GM12874 (cell line): Measurements from ENCODE around the gene DBH.

Source experiments
- CTCF ChIP-seq: IDR thresholded peaks from 2 replicates; pipeline ENCODE4 v1.5.1; 2011; ENCODE audit warnings: low read depth, mild to moderate bottlenecking, control low read depth, low read length, moderate library complexity; ENCODE audit not compliant: insufficient read depth

Gene DBH

GRCh38 chr9:133664173-133665050, 28.2 kb downstream of the DBH start:
- no peak for TF ChIP-seq CTCF

GRCh38 chr9:133665096-133665495, 28.9 kb downstream of the DBH start:
- TF ChIP-seq CTCF, result no peak

- no peak for TF ChIP-seq CTCF
Observed at GRCh38 chr9:133665535-133665934, 29.4 kb downstream of the DBH start.

- TF ChIP-seq CTCF, result no peak
Observed at GRCh38 chr9:133666387-133666786, 30.2 kb downstream of the DBH start.

- TF ChIP-seq CTCF, result no peak
Observed at GRCh38 chr9:133666845-133667244, 30.7 kb downstream of the DBH start.

DNA sequence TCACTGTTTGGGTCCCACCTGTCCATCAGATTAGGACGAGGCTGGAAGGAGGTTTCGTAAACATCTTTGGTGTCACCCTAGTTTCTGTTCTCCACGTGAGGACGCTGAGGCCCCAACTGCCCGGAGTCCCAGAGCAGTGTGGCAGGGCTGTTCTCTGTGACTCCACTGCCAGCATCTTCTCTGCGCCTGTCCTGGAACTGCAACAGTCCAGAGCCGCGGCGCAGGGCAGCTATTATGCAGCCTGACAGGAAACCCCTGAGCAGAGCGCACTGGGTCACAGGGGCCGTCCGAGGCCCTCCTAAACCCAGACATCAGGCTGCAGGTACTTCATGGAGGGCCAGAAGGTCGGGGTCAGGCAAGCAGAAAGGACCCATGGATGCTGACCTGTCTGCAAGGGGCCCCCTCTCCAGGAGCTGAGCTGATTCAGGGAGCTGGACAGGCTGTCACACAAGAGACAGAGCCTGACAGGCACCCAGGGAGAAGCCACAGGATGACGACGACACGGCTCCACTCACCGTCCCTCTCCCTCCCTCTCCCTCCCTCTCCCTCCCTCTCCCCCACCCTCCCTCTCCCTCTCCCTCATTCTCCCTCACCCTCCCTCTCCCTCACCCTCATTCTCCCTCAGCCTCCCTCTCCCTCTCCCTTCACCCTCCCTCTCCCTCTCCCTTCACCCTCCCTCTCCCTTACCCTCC, 31.7 kb downstream of the DBH start:
- no peak for TF ChIP-seq CTCF

GRCh38 chr9:133669182-133669801, 33.1 kb downstream of the DBH start:
- no peak for TF ChIP-seq CTCF
